Muscle layer of duodenum (tissue), 2 donors: ENCODE results near the gene VTI1A.

Experiments
- H3K27ac ChIP-seq: one replicate; pipeline ENCODE4 v1.7.0; 2013; ENCODE audit warnings: mild to moderate bottlenecking, low read length
- H3K27me3 ChIP-seq: one replicate; pipeline ENCODE4 v1.7.0; 2013; ENCODE audit warnings: low read depth, mild to moderate bottlenecking, control low read depth, low read length
- H3K36me3 ChIP-seq, 2 donors: one replicate each; pipeline ENCODE4 v1.7.0; 2013; ENCODE audit warnings: low read length in 2 of 2, control low read depth in 1 of 2, mild to moderate bottlenecking in 1 of 2; ENCODE audit not compliant: insufficient read depth in 2 of 2, control insufficient read depth in 1 of 2
- H3K4me1 ChIP-seq, 2 donors: one replicate each; pipeline ENCODE4 v1.7.0; 2013; ENCODE audit warnings: low read length in 2 of 2, mild to moderate bottlenecking in 2 of 2, control low read depth in 1 of 2, moderate library complexity in 1 of 2; ENCODE audit not compliant: insufficient read depth in 2 of 2, control insufficient read depth in 1 of 2
- H3K4me3 ChIP-seq, 2 donors: one replicate each; pipeline ENCODE4 v1.7.0; 2013; ENCODE audit warnings: low read length in 2 of 2, low read depth in 1 of 2, mild to moderate bottlenecking in 1 of 2
- H3K9me3 ChIP-seq, 2 donors: one replicate each; pipeline ENCODE4 v1.7.0; 2013; ENCODE audit warnings: low read length in 2 of 2, control low read depth in 1 of 2, mild to moderate bottlenecking in 1 of 2; ENCODE audit not compliant: control insufficient read depth in 1 of 2
- donor health status: healthy.

Gene VTI1A

DNA sequence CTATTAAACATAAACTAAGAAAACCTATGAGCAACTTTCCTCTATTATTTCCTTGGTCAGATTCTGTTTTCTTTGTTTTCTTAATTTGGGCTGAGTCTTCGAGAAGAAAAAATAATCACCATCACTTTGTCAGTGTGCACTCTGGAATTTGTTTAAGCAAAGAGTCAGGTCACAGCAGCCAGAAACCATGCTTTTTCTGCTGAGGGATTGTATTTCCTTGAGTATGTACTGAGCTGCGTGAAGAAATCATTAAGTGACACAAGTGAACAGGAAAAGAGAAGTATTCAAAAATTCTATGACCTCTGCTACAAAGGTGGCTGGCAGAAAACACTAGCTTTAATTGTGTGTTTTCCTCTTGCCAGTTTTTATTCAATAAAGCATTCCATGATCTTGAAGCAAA, 249.6 kb downstream of the VTI1A start:
- Histone ChIP-seq H3K27ac (no peak overlapping the region), H3K27me3 (no peaks in the 10 kb centered on the region), H3K9me3 (no peaks in the 10 kb centered on the region), H3K36me3 (peaks cover 0 to 3% of the 10 kb centered on the region in 2 donors), H3K4me3 (no peak overlapping the region), H3K4me1 (no peaks in the 10 kb centered on the region)

DNA sequence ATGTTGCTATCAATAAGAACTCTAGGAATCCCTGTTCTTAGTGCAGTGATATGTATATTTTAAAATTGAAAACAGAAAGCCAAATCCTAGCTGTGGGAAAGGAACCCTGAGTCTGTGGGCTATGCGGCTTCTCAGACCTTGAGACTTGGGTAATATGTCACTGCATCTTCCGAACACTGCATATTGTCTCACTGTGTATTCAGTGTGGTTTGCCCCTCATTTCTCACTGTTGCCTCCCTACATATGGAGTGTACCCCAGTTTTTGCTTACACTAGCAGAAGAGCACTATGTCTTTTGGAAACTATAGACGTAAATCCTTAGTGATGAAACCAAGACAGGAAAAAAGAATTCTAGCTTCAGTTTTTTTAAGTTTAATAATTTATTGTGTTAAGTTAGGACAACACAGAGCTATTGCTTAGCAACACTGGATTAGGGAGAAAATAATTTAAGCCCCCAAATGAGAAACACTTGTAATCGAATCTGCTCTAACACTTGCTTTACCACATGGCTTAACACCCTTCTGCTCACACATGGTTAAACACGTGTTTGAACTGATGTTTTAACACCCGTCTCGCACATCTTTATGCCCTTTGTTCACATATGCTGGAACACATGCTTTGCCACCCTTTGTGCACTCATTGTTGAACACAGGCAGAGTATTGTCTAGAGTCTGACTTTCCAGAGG, 251.3 kb downstream of the VTI1A start:
- Histone ChIP-seq H3K27ac (no peak overlapping the region), H3K27me3 (no peaks in the 10 kb centered on the region), H3K9me3 (no peaks in the 10 kb centered on the region), H3K36me3 (no peaks in the 10 kb centered on the region), H3K4me3 (no peak overlapping the region), H3K4me1 (no peaks in the 10 kb centered on the region)

DNA sequence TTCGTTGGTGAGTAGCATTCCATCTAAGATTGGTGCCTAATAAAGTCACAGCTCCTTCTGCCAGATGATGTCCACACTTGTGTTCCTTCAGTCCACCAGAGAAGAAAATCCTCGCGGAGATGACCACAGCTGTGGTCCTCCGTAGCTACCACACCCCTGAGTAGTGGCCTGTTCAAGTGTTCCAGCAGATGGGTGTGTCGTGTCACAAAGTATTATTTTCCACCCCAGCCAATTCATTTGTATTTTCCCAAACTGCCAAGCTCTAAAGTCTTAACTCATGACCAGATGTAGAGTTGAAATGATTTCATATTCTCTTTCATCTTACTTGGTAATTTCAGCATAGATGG, 251.8 kb downstream of the VTI1A start:
- Histone ChIP-seq H3K4me3 (no peak overlapping the region), H3K36me3 (no peaks in the 10 kb centered on the region), H3K27me3 (no peaks in the 10 kb centered on the region), H3K4me1 (no peaks in the 10 kb centered on the region), H3K27ac (no peak overlapping the region), H3K9me3 (no peaks in the 10 kb centered on the region)

DNA sequence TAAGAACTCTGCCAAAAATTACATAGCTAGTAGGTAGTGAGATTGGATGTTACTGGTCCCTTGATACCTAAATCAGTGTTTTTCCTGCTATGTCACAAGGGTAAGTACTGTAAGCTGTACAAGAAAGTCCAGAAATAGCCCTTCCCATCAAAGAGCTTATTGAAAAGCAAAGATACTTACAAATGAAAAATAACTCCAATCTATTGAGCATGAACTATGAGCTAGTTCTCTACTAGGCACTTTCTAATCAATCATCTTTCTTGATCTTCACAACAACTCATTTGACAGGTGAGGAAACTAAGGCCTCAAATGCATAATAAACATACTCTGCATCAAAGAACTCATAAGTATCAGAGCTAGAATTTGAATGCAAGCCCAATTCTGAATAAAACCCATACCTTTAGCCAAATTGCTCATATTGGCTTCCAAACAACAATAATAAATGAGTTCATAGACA, 253.2 kb downstream of the VTI1A start:
- no peaks in the 10 kb centered on the region for H3K27me3 ChIP-seq
- H3K9me3 ChIP-seq = no peaks in the 10 kb centered on the region
- no peaks in the 10 kb centered on the region for H3K4me1 ChIP-seq
- no peaks in the 10 kb centered on the region for H3K36me3 ChIP-seq
- H3K4me3 ChIP-seq = no peak overlapping the region
- no peak overlapping the region for H3K27ac ChIP-seq

DNA sequence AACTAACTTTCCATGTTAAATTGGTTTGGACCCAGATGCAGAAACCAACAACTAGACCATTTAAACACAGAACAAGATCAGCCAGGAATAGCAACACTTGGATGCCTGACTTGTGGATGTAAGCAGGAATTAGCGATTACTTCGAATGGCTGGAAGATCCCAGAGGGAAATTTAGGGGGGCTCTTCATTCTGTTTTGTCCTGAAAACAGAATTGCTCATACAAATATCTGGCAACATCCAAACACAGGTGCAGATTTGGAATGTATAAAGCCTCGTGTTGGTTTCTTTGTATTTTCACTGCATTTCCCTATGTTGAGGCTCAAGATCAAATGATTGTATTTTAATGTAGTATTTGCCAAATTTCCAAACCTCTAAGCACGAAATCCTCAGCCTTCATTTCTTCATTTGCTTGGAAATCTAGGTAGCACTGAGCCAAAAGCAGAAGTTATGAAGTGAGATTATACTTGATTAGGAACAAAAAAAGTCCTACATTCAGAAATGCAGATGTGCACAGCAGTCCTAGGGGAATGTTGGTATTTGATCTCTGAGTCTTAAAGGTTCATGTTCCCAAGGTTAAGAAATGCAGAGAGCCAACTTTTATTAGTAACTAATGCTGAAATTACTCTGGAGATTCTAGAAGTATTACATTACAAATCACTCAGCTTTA, 254.3 kb downstream of the VTI1A start:
- H3K27ac ChIP-seq = no peak overlapping the region
- no peaks in the 10 kb centered on the region for H3K9me3 ChIP-seq
- no peak overlapping the region for H3K4me3 ChIP-seq
- no peaks in the 10 kb centered on the region for H3K4me1 ChIP-seq
- no peaks in the 10 kb centered on the region for H3K36me3 ChIP-seq
- no peaks in the 10 kb centered on the region for H3K27me3 ChIP-seq

DNA sequence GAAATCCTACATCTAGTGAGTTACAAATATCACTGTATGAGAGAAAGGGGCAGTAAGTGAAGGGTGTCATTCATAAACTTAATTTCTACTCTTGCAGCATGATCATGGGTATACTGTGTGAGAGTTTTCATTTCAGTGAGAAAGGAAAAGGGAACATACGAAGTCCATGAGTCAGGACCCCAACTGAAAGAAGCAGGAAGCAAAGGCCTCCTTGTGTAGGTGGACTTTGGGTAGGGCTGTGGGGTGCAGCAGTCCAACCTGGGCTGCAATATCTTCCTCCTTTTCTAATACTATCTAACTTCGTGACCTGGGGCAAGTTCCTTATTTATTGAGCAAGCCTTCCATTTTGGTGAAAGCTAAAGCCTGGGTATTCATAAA, 254.9 kb downstream of the VTI1A start:
- no peak overlapping the region for H3K4me3 ChIP-seq
- H3K9me3 ChIP-seq = no peaks in the 10 kb centered on the region
- H3K27me3 ChIP-seq = no peaks in the 10 kb centered on the region
- H3K27ac ChIP-seq = no peak overlapping the region
- H3K4me1 ChIP-seq = no peaks in the 10 kb centered on the region
- no peaks in the 10 kb centered on the region for H3K36me3 ChIP-seq

DNA sequence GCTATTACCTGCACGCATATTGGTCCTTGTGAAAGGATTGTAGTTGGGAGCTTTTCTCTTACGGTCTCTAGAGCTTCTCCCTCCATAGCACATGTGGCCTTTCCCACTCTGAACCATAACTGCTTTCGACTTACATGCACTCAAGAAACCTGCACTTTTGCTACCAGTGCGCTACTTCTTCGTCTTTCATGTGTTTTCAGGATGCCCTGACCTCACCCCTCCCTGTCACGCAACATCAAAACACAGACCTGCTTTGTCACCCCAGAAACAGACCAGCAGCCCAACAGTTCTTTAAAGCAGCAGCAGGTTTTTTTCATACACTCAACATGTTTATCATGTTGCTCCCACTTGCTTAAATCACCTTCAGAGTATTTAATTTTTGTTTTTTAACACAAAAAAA, 259.6 kb downstream of the VTI1A start:
- Histone ChIP-seq H3K4me1 (no peaks in the 10 kb centered on the region), H3K9me3 (no peaks in the 10 kb centered on the region), H3K36me3 (no peaks in the 10 kb centered on the region), H3K27ac (no peak overlapping the region), H3K4me3 (no peak overlapping the region), H3K27me3 (no peaks in the 10 kb centered on the region)

DNA sequence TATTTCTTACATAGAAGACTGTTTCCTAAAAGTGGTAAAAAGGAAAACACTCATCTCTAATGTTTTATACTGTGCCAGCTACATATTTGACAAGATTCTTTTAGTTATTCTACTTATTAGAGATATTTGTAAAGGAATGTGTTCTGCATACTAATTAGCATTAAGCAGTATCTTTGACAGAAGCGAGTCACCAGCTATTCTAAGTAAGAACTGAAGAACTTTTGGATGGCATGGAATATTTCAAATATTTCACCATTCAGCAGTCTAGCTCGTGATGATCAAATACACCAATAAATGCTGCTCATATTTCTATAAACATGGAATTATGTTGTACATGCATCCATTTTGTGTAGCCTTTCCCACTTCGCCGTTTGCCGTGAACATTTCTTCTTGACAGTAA, 261.4 kb downstream of the VTI1A start:
- Histone ChIP-seq H3K27me3 (no peaks in the 10 kb centered on the region), H3K9me3 (no peaks in the 10 kb centered on the region), H3K27ac (no peak overlapping the region), H3K4me3 (no peak overlapping the region), H3K4me1 (no peaks in the 10 kb centered on the region), H3K36me3 (no peaks in the 10 kb centered on the region)

DNA sequence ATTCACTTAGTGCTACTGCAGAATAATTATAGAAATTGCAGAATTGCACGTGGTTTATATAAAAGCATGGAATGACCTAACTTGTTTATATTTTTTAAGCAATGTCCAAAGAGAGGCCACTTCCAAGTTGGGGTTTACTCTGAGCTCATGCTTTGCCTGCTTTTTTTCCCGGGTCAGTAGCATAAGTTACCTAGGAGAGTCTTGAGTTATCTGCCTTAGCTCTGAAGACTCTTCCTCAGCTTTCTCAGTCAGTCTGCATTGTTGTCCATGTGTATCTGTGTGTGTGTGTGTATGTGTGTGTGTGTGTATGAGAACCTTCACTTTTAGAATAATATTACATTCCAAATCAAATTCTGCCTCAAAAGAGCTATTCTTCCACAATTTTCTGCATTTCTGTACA, 263.5 kb downstream of the VTI1A start:
- Histone ChIP-seq H3K36me3 (no peaks in the 10 kb centered on the region), H3K4me1 (no peaks in the 10 kb centered on the region), H3K9me3 (no peaks in the 10 kb centered on the region), H3K27ac (no peak overlapping the region), H3K27me3 (no peaks in the 10 kb centered on the region), H3K4me3 (no peak overlapping the region)

DNA sequence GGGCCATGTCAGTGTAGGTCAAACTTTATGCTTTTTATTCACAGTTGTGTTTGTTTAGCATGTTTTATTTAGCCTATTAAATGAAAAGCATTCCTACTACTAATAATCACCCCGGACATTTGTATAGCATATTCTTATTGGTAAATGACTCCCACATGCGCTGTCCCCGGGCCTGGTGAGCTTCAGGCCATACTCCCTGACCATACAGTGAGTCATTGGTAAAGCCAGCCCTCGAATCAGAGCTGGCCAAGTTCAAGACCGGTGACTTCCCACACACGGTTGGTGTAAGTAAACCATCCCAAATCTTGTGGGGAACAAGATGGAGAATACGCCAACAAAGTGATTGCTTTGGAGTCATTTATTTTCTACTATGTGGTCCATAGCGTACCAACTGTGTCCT, 264.4 kb downstream of the VTI1A start:
- Histone ChIP-seq H3K27me3 (no peaks in the 10 kb centered on the region), H3K27ac (no peak overlapping the region), H3K36me3 (no peaks in the 10 kb centered on the region), H3K9me3 (no peaks in the 10 kb centered on the region), H3K4me3 (no peak overlapping the region), H3K4me1 (no peaks in the 10 kb centered on the region)

DNA sequence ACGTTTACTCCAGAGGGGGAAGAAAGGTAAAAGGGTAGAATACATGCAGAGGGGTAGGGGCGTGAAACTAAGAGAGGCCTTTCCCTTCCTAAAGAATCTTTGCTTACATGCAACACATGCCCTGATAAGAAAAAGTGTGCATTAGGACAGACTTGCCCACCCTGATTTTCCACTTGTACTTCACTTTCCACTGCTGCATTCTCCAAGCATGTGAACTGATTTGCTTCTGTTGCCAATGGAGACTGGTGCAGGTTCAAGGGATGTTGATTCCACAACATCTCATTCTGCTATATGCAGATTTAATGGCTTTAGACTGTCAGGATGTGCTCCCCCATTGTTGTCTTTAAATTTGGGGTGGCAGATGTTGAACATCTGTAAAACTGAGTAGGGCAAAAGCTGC, 265.5 kb downstream of the VTI1A start:
- Histone ChIP-seq H3K27me3 (no peaks in the 10 kb centered on the region), H3K4me3 (no peak overlapping the region), H3K36me3 (no peaks in the 10 kb centered on the region), H3K9me3 (no peaks in the 10 kb centered on the region), H3K27ac (no peak overlapping the region), H3K4me1 (no peaks in the 10 kb centered on the region)

DNA sequence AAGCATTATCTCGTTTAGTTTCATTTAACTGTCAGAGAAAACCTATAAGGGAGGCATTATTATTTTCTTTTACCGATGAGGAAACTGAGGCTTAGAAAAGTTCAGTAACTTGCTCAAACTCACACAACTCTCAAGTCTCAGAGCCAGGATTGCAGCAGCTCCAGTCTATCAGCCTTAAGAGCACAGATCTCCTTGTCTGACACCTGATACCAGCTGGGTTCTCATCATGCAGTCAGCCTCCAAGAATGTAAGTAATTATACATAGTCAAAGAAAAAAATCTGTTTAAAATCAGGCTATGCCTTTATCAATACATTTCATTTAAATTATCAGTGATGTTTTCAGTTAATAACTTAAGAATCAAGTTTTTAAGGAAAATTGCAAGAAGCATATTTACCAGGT, 266.4 kb downstream of the VTI1A start:
- no peak overlapping the region for H3K27ac ChIP-seq
- no peaks in the 10 kb centered on the region for H3K9me3 ChIP-seq
- H3K4me1 ChIP-seq = no peaks in the 10 kb centered on the region
- H3K4me3 ChIP-seq = no peak overlapping the region
- no peaks in the 10 kb centered on the region for H3K36me3 ChIP-seq
- no peaks in the 10 kb centered on the region for H3K27me3 ChIP-seq
